Measurements from ENCODE around the gene PDPR. TPM values are rescaled to one million over a fixed set of nuclear protein-coding genes. Genes with fewer than 3 reads are reported as not detected.
"Not testable (repeated sequence)": the region's sequence is repeated elsewhere in the genome, so short reads cannot be mapped to it uniquely, and the experiment has no call there.

PDPR gene
- total RNA-seq, 3 donors from 2014 or later (not counting 1 experiment from before 2014, with no cell fraction given): 50.0 to 73.9 (median 52.0) TPM

GRCh38 chr16:70173212-70173837 is 59.2 kb downstream of the PDPR start, which contains the start of gene CLEC18C:
CLEC18C (plus strand) TSS chr16:70173787; CDS start chr16:70174279, 492 bp downstream.
- H3K4me3 ChIP-seq (ENCODE audit: low read length); H3K4me1 ChIP-seq (ENCODE audit: control insufficient read depth, insufficient read depth, low read length); H3K27me3 Mint-ChIP-seq (ENCODE audit: low read depth in 2 of 2); H3K36me3 ChIP-seq (ENCODE audit: control insufficient read depth, insufficient read depth, low read length); H3K27ac ChIP-seq (ENCODE audit: low read length); H3K9me3 ChIP-seq (ENCODE audit: control insufficient read depth, insufficient read depth, low read length); DNase-seq; H3K27me3 ChIP-seq (ENCODE audit: control insufficient read depth, insufficient read depth, low read length); intact Hi-C loops (cut with micrococcal nuclease); H3K9me3 Mint-ChIP-seq; H3K36me3 Mint-ChIP-seq; H3K4me3 Mint-ChIP-seq; H3K27ac Mint-ChIP-seq; H3K4me1 Mint-ChIP-seq; ATAC-seq: not testable (repeated sequence)
- 88% methylated on average over 10 of the region's 21 CpGs for WGBS (ENCODE audit: insufficient coverage)

DNA sequence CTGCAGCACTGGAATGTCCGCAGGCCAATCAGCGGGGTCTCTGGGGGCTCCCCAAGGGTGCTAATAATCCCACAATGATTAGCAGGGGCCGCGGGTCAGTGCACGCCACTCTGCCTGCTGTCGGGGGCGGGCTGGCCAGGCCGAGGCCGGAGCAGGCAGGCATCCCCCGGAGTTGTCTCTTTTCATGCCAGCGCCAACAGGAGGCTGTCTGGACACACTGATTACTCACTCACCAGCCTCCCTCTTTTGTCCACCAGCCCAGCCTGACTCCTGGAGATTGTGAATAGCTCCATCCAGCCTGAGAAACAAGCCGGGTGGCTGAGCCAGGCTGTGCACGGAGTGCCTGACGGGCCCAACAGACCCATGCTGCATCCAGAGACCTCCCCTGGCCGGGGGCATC is 59.8 kb downstream of the PDPR start:
- H3K27me3 ChIP-seq (ENCODE audit: control insufficient read depth, insufficient read depth, low read length); H3K27ac ChIP-seq (ENCODE audit: low read length); DNase-seq; H3K27me3 Mint-ChIP-seq (ENCODE audit: low read depth in 2 of 2); H3K4me1 ChIP-seq (ENCODE audit: control insufficient read depth, insufficient read depth, low read length); H3K36me3 ChIP-seq (ENCODE audit: control insufficient read depth, insufficient read depth, low read length); H3K4me3 Mint-ChIP-seq; H3K36me3 Mint-ChIP-seq; ATAC-seq; H3K27ac Mint-ChIP-seq; H3K4me3 ChIP-seq (ENCODE audit: low read length); intact Hi-C loops (cut with micrococcal nuclease); H3K4me1 Mint-ChIP-seq; H3K9me3 Mint-ChIP-seq; H3K9me3 ChIP-seq (ENCODE audit: control insufficient read depth, insufficient read depth, low read length): not testable (repeated sequence)
- 75% methylated on average over 2 of the region's 15 CpGs for WGBS (ENCODE audit: insufficient coverage)

DNA sequence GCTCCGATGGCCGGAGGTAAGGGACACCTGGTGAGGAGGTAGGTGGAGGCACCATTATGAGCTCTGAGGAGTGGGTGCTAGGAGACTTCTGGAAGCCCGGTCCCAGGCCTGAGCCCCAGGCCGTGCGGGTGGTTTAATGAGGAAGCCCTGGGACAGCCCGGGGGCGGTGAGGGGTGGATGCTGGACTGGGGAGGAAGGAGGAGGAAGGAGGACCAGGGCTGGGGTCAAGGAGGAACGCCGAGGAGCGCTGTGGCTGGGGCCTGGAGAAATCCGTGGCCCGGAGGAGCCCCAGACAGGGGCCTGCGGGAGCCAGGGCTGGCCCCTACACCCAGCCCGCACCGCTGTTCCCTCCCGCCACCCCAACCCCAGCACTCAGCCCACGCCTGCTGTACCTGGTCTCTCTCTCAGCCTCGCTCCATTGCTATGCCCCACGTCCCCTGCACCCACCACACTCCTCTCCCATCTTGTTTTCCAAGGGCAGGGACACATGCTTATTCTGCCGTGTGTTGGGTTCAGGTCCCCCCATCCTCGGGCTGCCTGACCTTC is 60.3 kb downstream of the PDPR start:
- H3K4me3 Mint-ChIP-seq; H3K36me3 ChIP-seq (ENCODE audit: control insufficient read depth, insufficient read depth, low read length); H3K27ac ChIP-seq (ENCODE audit: low read length); H3K27me3 Mint-ChIP-seq (ENCODE audit: low read depth in 2 of 2); H3K9me3 ChIP-seq (ENCODE audit: control insufficient read depth, insufficient read depth, low read length); H3K27me3 ChIP-seq (ENCODE audit: control insufficient read depth, insufficient read depth, low read length); DNase-seq; H3K27ac Mint-ChIP-seq; H3K4me1 Mint-ChIP-seq; H3K36me3 Mint-ChIP-seq; H3K4me1 ChIP-seq (ENCODE audit: control insufficient read depth, insufficient read depth, low read length); ATAC-seq; intact Hi-C loops (cut with micrococcal nuclease); H3K4me3 ChIP-seq (ENCODE audit: low read length); H3K9me3 Mint-ChIP-seq: not testable (repeated sequence)
- WGBS (ENCODE audit: insufficient coverage): no CpG with 5 or more reads among the region's 21 CpGs

GRCh38 chr16:70187858-70188607 is 73.9 kb downstream of the PDPR start:
- intact Hi-C loops (cut with micrococcal nuclease); H3K4me3 ChIP-seq (ENCODE audit: low read length); H3K4me1 Mint-ChIP-seq; H3K4me3 Mint-ChIP-seq; H3K4me1 ChIP-seq (ENCODE audit: control insufficient read depth, insufficient read depth, low read length); H3K27ac Mint-ChIP-seq; DNase-seq; H3K36me3 ChIP-seq (ENCODE audit: control insufficient read depth, insufficient read depth, low read length); H3K27me3 ChIP-seq (ENCODE audit: control insufficient read depth, insufficient read depth, low read length); H3K9me3 ChIP-seq (ENCODE audit: control insufficient read depth, insufficient read depth, low read length); H3K27ac ChIP-seq (ENCODE audit: low read length); H3K27me3 Mint-ChIP-seq (ENCODE audit: low read depth in 2 of 2); H3K36me3 Mint-ChIP-seq; H3K9me3 Mint-ChIP-seq: not testable (repeated sequence)
- no CpG with 5 or more reads among the region's 71 CpGs for WGBS (ENCODE audit: insufficient coverage)
- ATAC-seq: peak; percentile 73 to 84 (median 79)

- H3K27me3 ChIP-seq (ENCODE audit: control insufficient read depth, insufficient read depth, low read length); H3K27ac Mint-ChIP-seq; H3K4me1 ChIP-seq (ENCODE audit: control insufficient read depth, insufficient read depth, low read length); intact Hi-C loops (cut with micrococcal nuclease); H3K4me3 ChIP-seq (ENCODE audit: low read length); H3K9me3 ChIP-seq (ENCODE audit: control insufficient read depth, insufficient read depth, low read length); H3K27me3 Mint-ChIP-seq (ENCODE audit: low read depth in 2 of 2); H3K36me3 Mint-ChIP-seq; H3K27ac ChIP-seq (ENCODE audit: low read length); H3K4me3 Mint-ChIP-seq; H3K36me3 ChIP-seq (ENCODE audit: control insufficient read depth, insufficient read depth, low read length); H3K9me3 Mint-ChIP-seq; DNase-seq; H3K4me1 Mint-ChIP-seq: not testable (repeated sequence)
- ATAC-seq: peak in 2 of 3 donors; percentile 34 to 45
- 10% methylated on average over 2 of the region's 22 CpGs for WGBS (ENCODE audit: insufficient coverage)
Observed at GRCh38 chr16:70188608-70188915, 74.4 kb downstream of the PDPR start.

- H3K4me3 ChIP-seq (ENCODE audit: low read length); H3K9me3 ChIP-seq (ENCODE audit: control insufficient read depth, insufficient read depth, low read length); H3K36me3 ChIP-seq (ENCODE audit: control insufficient read depth, insufficient read depth, low read length); intact Hi-C loops (cut with micrococcal nuclease); H3K27me3 ChIP-seq (ENCODE audit: control insufficient read depth, insufficient read depth, low read length); H3K9me3 Mint-ChIP-seq; H3K4me3 Mint-ChIP-seq; H3K27ac Mint-ChIP-seq; H3K4me1 ChIP-seq (ENCODE audit: control insufficient read depth, insufficient read depth, low read length); H3K36me3 Mint-ChIP-seq; DNase-seq; H3K27ac ChIP-seq (ENCODE audit: low read length); ATAC-seq; H3K27me3 Mint-ChIP-seq (ENCODE audit: low read depth in 2 of 2); H3K4me1 Mint-ChIP-seq: not testable (repeated sequence)
- no CpG with 5 or more reads among the region's 5 CpGs for WGBS (ENCODE audit: insufficient coverage)
Observed at GRCh38 chr16:70190574-70190973, 76.4 kb downstream of the PDPR start.

GRCh38 chr16:70196683-70197300 is 82.7 kb downstream of the PDPR start:
- DNase-seq; ATAC-seq; H3K27ac ChIP-seq (ENCODE audit: low read length); H3K36me3 Mint-ChIP-seq; H3K4me1 ChIP-seq (ENCODE audit: control insufficient read depth, insufficient read depth, low read length); H3K27me3 Mint-ChIP-seq (ENCODE audit: low read depth in 2 of 2); H3K4me3 ChIP-seq (ENCODE audit: low read length); H3K4me1 Mint-ChIP-seq; intact Hi-C loops (cut with micrococcal nuclease); H3K9me3 Mint-ChIP-seq; H3K27me3 ChIP-seq (ENCODE audit: control insufficient read depth, insufficient read depth, low read length); H3K9me3 ChIP-seq (ENCODE audit: control insufficient read depth, insufficient read depth, low read length); H3K4me3 Mint-ChIP-seq; H3K27ac Mint-ChIP-seq; H3K36me3 ChIP-seq (ENCODE audit: control insufficient read depth, insufficient read depth, low read length): not testable (repeated sequence)
- 91% methylated on average over 6 of the region's 12 CpGs for WGBS (ENCODE audit: insufficient coverage)
